ENCODE results near the gene MGAT2. TPM values are rescaled to one million over a fixed set of nuclear protein-coding genes. Genes with fewer than 3 reads are reported as not detected.
"Not testable (repeated sequence)": the region's sequence is repeated elsewhere in the genome, so short reads cannot be mapped to it uniquely, and the experiment has no call there.

The MGAT2 gene
- total RNA-seq, 1 donor from 2014 or later = 47.0 TPM

DNA sequence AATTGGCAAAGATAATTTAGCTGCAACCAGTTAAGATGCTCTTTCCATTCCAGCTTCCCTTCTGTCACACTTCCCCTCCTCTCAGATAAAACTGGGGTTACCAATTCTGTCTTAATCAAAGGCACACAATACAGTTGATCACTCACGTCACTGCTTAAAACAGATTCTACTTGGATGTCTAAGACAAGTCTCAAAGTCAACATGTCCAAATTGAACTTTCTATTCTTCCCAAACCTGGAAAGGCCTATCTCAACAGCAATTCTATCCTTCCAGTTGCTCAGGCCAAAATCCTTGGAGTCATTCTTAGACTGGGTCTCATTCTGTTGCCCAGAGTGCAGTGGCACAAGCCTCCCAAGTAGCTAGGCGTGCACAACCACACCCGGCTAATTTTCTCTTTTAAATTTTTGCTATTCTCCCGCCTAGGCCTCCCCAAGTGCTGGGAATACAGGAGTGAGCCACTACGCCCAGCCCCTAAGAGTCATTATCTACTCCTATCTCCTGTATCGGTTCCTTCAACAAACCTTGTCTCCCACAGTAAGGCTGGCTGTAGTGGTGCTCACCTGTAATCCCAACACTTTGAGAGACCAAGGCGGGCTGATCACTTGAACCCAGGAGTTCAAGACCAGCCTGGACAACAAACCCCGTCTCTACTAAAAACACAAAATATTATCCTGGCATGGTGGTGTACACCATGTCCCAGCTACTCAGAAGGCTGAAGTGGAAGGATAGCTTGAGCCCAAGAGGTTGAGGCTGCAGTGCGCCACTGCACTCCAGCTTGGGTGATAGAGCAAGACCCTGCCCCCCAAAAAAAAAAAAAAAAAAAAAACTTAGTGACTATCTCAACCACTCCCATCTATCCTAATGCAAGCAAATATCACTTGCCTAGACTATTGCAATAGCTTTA, 39.1 kb upstream of the MGAT2 start:
- peaks cover 45% of the 10 kb centered on the region for H3K36me3 Mint-ChIP-seq (ENCODE audit: low read depth, unreplicated experiment)
- peaks cover 24% of the 10 kb centered on the region for H3K27me3 Mint-ChIP-seq (ENCODE audit: unreplicated experiment)
- DNase-seq (ENCODE audit: low spot score) = no peak
- peak overlapping the region; percentile 48 for H3K27ac Mint-ChIP-seq (ENCODE audit: unreplicated experiment)
- TF ChIP-seq, protein P1, sequence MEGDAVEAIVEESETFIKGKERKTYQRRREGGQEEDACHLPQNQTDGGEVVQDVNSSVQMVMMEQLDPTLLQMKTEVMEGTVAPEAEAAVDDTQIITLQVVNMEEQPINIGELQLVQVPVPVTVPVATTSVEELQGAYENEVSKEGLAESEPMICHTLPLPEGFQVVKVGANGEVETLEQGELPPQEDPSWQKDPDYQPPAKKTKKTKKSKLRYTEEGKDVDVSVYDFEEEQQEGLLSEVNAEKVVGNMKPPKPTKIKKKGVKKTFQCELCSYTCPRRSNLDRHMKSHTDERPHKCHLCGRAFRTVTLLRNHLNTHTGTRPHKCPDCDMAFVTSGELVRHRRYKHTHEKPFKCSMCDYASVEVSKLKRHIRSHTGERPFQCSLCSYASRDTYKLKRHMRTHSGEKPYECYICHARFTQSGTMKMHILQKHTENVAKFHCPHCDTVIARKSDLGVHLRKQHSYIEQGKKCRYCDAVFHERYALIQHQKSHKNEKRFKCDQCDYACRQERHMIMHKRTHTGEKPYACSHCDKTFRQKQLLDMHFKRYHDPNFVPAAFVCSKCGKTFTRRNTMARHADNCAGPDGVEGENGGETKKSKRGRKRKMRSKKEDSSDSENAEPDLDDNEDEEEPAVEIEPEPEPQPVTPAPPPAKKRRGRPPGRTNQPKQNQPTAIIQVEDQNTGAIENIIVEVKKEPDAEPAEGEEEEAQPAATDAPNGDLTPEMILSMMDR (IDR thresholded peaks at IDR 0.05; ENCODE audit: unreplicated experiment) = no peak
- no peaks in the 10 kb centered on the region for H3K9me3 Mint-ChIP-seq (ENCODE audit: unreplicated experiment)
- peaks cover 30% of the 10 kb centered on the region for H3K4me1 Mint-ChIP-seq (ENCODE audit: unreplicated experiment)
- peak overlapping the region; percentile 70 for H3K4me3 Mint-ChIP-seq (ENCODE audit: unreplicated experiment)

DNA sequence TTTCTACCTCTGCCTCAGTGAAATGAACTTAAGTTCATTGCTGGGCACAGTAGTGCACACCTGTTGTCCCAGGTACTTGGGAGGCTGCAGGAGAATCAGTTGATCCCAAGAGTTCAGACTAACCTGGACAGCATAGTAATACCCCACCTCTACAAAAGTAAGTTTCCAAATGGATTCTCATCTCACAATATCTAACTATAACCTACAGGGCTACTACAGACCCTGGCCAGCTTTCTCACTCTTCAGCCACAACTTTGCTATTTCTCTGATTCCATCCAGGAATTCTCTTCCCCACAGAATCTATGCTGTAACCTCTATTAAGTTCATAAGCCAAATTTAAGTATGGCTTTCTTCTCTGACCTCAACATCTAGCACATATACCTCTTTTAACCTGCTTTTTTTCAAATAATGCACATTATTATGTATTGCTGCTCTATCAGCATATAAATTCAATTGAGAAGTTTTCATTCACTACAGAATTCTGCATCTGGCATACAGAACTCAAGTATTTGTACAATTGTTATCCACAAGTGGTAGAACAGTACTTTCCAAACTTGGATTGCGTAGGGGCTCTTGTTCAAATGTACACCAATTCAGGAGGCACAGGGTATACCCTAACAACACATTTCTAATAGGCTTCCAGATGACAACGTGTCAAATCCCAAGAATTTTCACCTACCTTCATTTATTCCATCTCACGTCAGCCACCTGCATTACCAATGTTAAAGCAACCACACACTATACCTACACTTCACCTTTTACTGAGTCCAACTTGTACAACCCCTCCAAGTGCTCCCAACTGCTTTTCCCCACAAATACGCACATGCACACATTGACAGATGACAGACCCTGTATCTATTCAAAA, 38.3 kb upstream of the MGAT2 start:
- peaks cover 32% of the 10 kb centered on the region for H3K27me3 Mint-ChIP-seq (ENCODE audit: unreplicated experiment)
- peaks cover 45% of the 10 kb centered on the region for H3K36me3 Mint-ChIP-seq (ENCODE audit: low read depth, unreplicated experiment)
- H3K27ac Mint-ChIP-seq (ENCODE audit: unreplicated experiment) = peak overlapping the region; percentile 76
- peak overlapping the region; percentile 70 for H3K4me3 Mint-ChIP-seq (ENCODE audit: unreplicated experiment)
- no peaks in the 10 kb centered on the region for H3K9me3 Mint-ChIP-seq (ENCODE audit: unreplicated experiment)
- H3K4me1 Mint-ChIP-seq (ENCODE audit: unreplicated experiment) = peaks cover 30% of the 10 kb centered on the region
- TF ChIP-seq, protein P1 (IDR thresholded peaks at IDR 0.05; ENCODE audit: unreplicated experiment) = no peak
- DNase-seq (ENCODE audit: low spot score) = no peak

GRCh38 chr14:49583629-49584028, 37.0 kb upstream of the MGAT2 start:
- no peaks in the 10 kb centered on the region for H3K9me3 Mint-ChIP-seq (ENCODE audit: unreplicated experiment)
- peak overlapping the region; percentile 92 for H3K27ac Mint-ChIP-seq (ENCODE audit: unreplicated experiment)
- TF ChIP-seq, protein P1 (IDR thresholded peaks at IDR 0.05; ENCODE audit: unreplicated experiment) = no peak
- H3K27me3 Mint-ChIP-seq (ENCODE audit: unreplicated experiment) = peaks cover 32% of the 10 kb centered on the region
- no peak for DNase-seq (ENCODE audit: low spot score)
- H3K4me3 Mint-ChIP-seq (ENCODE audit: unreplicated experiment) = peak overlapping the region; percentile 98
- peaks cover 39% of the 10 kb centered on the region for H3K36me3 Mint-ChIP-seq (ENCODE audit: low read depth, unreplicated experiment)
- peaks cover 30% of the 10 kb centered on the region for H3K4me1 Mint-ChIP-seq (ENCODE audit: unreplicated experiment)

DNA sequence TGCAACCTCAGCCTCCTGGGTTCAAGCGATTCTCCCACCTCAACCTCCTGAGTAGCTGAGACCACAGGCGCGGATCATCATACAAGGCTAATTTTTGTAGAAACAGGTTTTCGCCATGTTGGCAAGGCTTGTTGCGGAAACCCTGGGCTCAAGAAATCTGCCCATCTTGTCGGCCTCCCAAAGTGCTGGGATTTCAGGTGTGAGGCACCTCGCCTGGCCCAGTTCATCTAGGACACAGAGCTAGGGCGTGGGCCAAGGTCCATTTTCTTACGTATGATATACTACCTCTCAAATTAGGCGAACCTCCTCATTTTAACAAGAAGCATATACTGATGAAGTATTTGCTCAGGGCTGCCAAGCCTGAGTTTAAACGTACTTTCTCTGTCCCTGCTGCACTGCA, 36.5 kb upstream of the MGAT2 start:
- Mint-ChIP-seq H3K36me3 (ENCODE audit: low read depth, unreplicated experiment) (peaks cover 39% of the 10 kb centered on the region), H3K9me3 (ENCODE audit: unreplicated experiment) (no peaks in the 10 kb centered on the region), H3K27me3 (ENCODE audit: unreplicated experiment) (peaks cover 32% of the 10 kb centered on the region), H3K4me3 (ENCODE audit: unreplicated experiment) (peak overlapping the region; percentile 98), H3K4me1 (ENCODE audit: unreplicated experiment) (peaks cover 30% of the 10 kb centered on the region), H3K27ac (ENCODE audit: unreplicated experiment) (peak overlapping the region; percentile 92)
- TF ChIP-seq, protein P1 (IDR thresholded peaks at IDR 0.05; ENCODE audit: unreplicated experiment) = no peak
- DNase-seq (ENCODE audit: low spot score) = no peak

- peak overlapping the region; percentile 98 for H3K4me3 Mint-ChIP-seq (ENCODE audit: unreplicated experiment)
- H3K4me1 Mint-ChIP-seq (ENCODE audit: unreplicated experiment) = peaks cover 30% of the 10 kb centered on the region
- peak overlapping the region; percentile 92 for H3K27ac Mint-ChIP-seq (ENCODE audit: unreplicated experiment)
- H3K27me3 Mint-ChIP-seq (ENCODE audit: unreplicated experiment) = peaks cover 32% of the 10 kb centered on the region
- DNase-seq (ENCODE audit: low spot score) = peak; percentile 23
- not testable (repeated sequence) for H3K9me3 Mint-ChIP-seq (ENCODE audit: unreplicated experiment)
- H3K36me3 Mint-ChIP-seq (ENCODE audit: low read depth, unreplicated experiment) = peaks cover 39% of the 10 kb centered on the region
Observed at GRCh38 chr14:49584981-49585640, 35.5 kb upstream of the MGAT2 start.
